ENCODE measurements around the gene ALG6.
"Not testable (repeated sequence)": the region's sequence is repeated elsewhere in the genome, so short reads cannot be mapped to it uniquely, and the experiment has no call there.

Gene ALG6

GRCh38 chr1:63461661-63462230, 94.3 kb downstream of the ALG6 start:
- H3K27me3 ChIP-seq, result no peaks in the 10 kb centered on the region
- no peak overlapping the region for H3K27ac ChIP-seq
- H3K9me3 ChIP-seq, result no peaks in the 10 kb centered on the region
- H3K36me3 ChIP-seq, result no peaks in the 10 kb centered on the region
- H3K4me1 ChIP-seq (ENCODE audit: control insufficient read depth in 1 of 2, insufficient read depth in 1 of 2, low read depth in 1 of 2, low read length in 1 of 2), result peaks cover 34 to 36% of the 10 kb centered on the region in 2 experiments
- no peak for TF ChIP-seq CTCF (IDR thresholded peaks at IDR 0.05)
- no peak overlapping the region for H3K4me3 ChIP-seq (ENCODE audit: low read depth in 1 of 2, low read length in 1 of 2)

- Histone ChIP-seq H3K9me3 (no peaks in the 10 kb centered on the region), H3K27me3 (no peaks in the 10 kb centered on the region), H3K4me1 (ENCODE audit: control insufficient read depth in 1 of 2, insufficient read depth in 1 of 2, low read depth in 1 of 2, low read length in 1 of 2) (peaks cover 45 to 50% of the 10 kb centered on the region in 2 experiments), H3K4me3 (ENCODE audit: low read depth in 1 of 2, low read length in 1 of 2) (peak overlapping the region; percentile 5 to 43), H3K27ac (peak overlapping the region; percentile 82), H3K36me3 (no peaks in the 10 kb centered on the region)
- no peak for TF ChIP-seq CTCF (IDR thresholded peaks at IDR 0.05)
Observed at GRCh38 chr1:63463248-63463647, 95.8 kb downstream of the ALG6 start.

GRCh38 chr1:63466181-63466580, 98.8 kb downstream of the ALG6 start:
- Histone ChIP-seq H3K27me3 (no peaks in the 10 kb centered on the region), H3K4me3 (ENCODE audit: low read depth in 1 of 2, low read length in 1 of 2) (no peak overlapping the region), H3K4me1 (ENCODE audit: control insufficient read depth in 1 of 2, insufficient read depth in 1 of 2, low read depth in 1 of 2, low read length in 1 of 2) (peaks cover 45 to 50% of the 10 kb centered on the region in 2 experiments), H3K36me3 (no peaks in the 10 kb centered on the region), H3K27ac (peak overlapping the region; percentile 57), H3K9me3 (no peaks in the 10 kb centered on the region)
- TF ChIP-seq CTCF (IDR thresholded peaks at IDR 0.05), result no peak

GRCh38 chr1:63466759-63467158, 99.3 kb downstream of the ALG6 start:
- Histone ChIP-seq H3K27ac (no peak overlapping the region), H3K36me3 (no peaks in the 10 kb centered on the region), H3K4me1 (ENCODE audit: control insufficient read depth in 1 of 2, insufficient read depth in 1 of 2, low read depth in 1 of 2, low read length in 1 of 2) (peaks cover 45 to 50% of the 10 kb centered on the region in 2 experiments), H3K27me3 (no peaks in the 10 kb centered on the region), H3K4me3 (ENCODE audit: low read depth in 1 of 2, low read length in 1 of 2) (no peak overlapping the region), H3K9me3 (no peaks in the 10 kb centered on the region)
- TF ChIP-seq CTCF (IDR thresholded peaks at IDR 0.05), result no peak

- not testable (repeated sequence) for H3K9me3 ChIP-seq; H3K4me3 ChIP-seq (ENCODE audit: low read depth in 1 of 2, low read length in 1 of 2); H3K36me3 ChIP-seq; H3K27ac ChIP-seq; H3K27me3 ChIP-seq
- H3K4me1 ChIP-seq (ENCODE audit: control insufficient read depth in 1 of 2, insufficient read depth in 1 of 2, low read depth in 1 of 2, low read length in 1 of 2), result peaks cover 31 to 36% of the 10 kb centered on the region in 2 experiments
Observed at GRCh38 chr1:63468683-63469082, 101.3 kb downstream of the ALG6 start.

GRCh38 chr1:63475761-63476160, 108.3 kb downstream of the ALG6 start:
- Histone ChIP-seq H3K27me3 (no peaks in the 10 kb centered on the region), H3K36me3 (no peaks in the 10 kb centered on the region), H3K27ac (no peak overlapping the region), H3K4me1 (ENCODE audit: control insufficient read depth in 1 of 2, insufficient read depth in 1 of 2, low read depth in 1 of 2, low read length in 1 of 2) (no peaks in the 10 kb centered on the region), H3K4me3 (ENCODE audit: low read depth in 1 of 2, low read length in 1 of 2) (no peak overlapping the region), H3K9me3 (no peaks in the 10 kb centered on the region)
- TF ChIP-seq CTCF (IDR thresholded peaks at IDR 0.05), result no peak

Data from neutrophil (primary cell).